WI38 (cell line): ENCODE measurements around the gene HMOX1.

Experiments
- H3K4me3 ChIP-seq: 2 replicates; pipeline ENCODE4 v1.5.1; 2011; ENCODE audit warnings: low read depth, mild to moderate bottlenecking, control low read depth, low read length
- CTCF ChIP-seq: IDR thresholded peaks from 2 replicates; pipeline ENCODE4 v1.5.1; 2012; ENCODE audit warnings: low read depth, mild to moderate bottlenecking, control low read depth, low read length

The HMOX1 gene

GRCh38 chr22:35341090-35341874 lies 39.6 kb upstream of the HMOX1 start:
- TF ChIP-seq CTCF = no peak
- no peak overlapping the region for H3K4me3 ChIP-seq

GRCh38 chr22:35342390-35342789 lies 38.5 kb upstream of the HMOX1 start:
- no peak for TF ChIP-seq CTCF
- H3K4me3 ChIP-seq = no peak overlapping the region

GRCh38 chr22:35343664-35344550 lies 37.0 kb upstream of the HMOX1 start:
- H3K4me3 ChIP-seq = no peak overlapping the region
- TF ChIP-seq CTCF = no peak

DNA sequence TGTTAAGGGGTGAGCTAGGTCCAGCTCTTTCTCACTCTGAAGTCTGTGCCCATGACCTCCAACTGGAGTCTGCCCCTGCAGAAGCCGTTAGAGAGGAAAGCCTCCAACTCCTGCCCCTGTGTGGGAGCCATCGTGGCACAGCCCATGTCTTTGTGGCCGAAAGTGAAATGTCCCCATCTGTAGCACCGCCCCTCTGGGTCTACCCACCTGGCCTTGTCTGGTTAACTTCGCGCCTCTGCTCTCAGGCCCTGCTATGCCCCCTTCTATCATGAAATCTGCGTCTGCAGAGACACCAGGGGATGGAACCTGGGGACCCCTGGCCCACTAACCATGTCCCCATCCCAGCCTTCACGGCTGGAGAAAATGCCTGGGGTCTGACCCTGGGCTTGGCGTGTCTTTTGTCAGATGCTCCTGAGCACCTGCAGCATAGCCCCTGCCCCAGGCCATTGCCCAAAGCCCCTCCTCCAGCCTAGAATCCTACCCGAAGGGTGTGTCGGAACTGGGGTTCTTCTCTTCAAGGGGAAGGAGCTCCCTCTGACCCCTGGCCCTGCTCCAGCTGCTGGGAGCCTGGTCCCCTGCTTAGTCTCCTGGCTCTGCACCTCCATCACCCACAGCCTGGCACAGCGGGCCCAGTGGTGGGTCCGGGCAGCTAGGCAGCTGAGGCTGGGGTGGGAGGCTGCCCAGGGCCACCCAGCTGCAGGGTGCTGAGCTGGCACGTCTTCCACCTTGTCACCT lies 35.8 kb upstream of the HMOX1 start:
- no peak overlapping the region for H3K4me3 ChIP-seq
- TF ChIP-seq CTCF = no peak

DNA sequence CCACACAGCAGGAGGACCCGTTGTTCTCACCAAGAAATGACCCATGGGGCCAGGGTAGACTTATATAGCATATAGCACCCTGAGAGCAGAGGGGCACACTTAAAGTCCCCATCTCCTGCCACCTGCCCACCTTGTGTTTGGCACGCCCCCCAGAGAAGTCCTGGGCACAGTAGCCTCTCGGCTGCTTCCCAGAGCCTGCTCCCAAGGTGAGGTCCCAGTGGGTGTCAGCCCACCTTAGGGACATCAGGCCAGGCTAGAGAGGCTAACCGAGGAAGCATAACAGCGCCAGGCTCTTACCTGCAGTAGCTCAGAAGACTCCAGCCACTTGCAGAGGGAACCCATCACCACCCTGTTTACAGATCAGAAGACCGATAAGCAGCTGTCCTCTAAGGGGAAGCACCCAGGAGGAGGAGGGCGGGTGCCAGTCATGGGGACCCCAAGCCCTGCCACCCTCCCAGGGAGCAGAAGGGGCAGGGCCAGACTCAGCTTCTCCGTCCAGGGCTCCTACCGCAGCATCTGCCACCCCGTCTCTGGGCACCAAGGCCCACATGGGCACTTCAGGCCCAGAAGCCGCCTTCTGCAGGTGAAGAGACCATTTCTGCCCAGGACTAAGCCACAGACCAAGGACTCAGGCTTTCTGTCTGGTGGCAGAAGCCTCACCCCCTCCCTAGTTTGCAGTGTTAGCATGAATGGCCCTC lies 34.9 kb upstream of the HMOX1 start:
- H3K4me3 ChIP-seq = no peak overlapping the region
- no peak for TF ChIP-seq CTCF

GRCh38 chr22:35346596-35347220 lies 34.2 kb upstream of the HMOX1 start:
- H3K4me3 ChIP-seq = no peak overlapping the region
- TF ChIP-seq CTCF = no peak
